GM23338 (cell line): ENCODE measurements around the gene SNX3. TPM values are rescaled to one million over a fixed set of nuclear protein-coding genes. Genes with fewer than 3 reads are reported as not detected.
A peak's percentile ranks its signal among the peaks of the same experiment; 100 is the strongest.

Source experiments
- ATAC-seq: fragments of 200-7000 bp; cut with Tn5 transposase; 3 replicates; pipeline ENCODE4 v1.9.1; 2020
- DNase-seq: peaks from one replicate; pipeline ENCODE4 v3.0.0-alpha.2; 2015; ENCODE audit warnings: low spot score
- H2AFZ ChIP-seq: fragments of 200-600 bp; sonication (generic); 2 replicates; pipeline ENCODE4 v1.8.0; 2016; ENCODE audit warnings: antibody characterized with exemption, mild to moderate bottlenecking, moderate library complexity
- H3F3A ChIP-seq: fragments of 200-600 bp; sonication (generic); replicated peaks from 2 replicates; pipeline ENCODE4 v1.8.0; 2017; ENCODE audit warnings: antibody characterized with exemption, mixed run types, low read depth
- H3K27ac ChIP-seq: fragments of 200-600 bp; sonication (generic); 2 replicates; pipeline ENCODE4 v1.6.1; 2016; ENCODE audit warnings: low read depth
- H3K27me3 ChIP-seq: fragments of 200-600 bp; sonication (generic); 2 replicates; pipeline ENCODE4 v1.8.0; 2016; ENCODE audit warnings: mild to moderate bottlenecking, mixed run types, moderate library complexity; ENCODE audit not compliant: insufficient read depth
- H3K36me3 ChIP-seq: fragments of 200-600 bp; sonication (generic); 2 replicates; pipeline ENCODE4 v1.8.0; 2016; ENCODE audit warnings: mild to moderate bottlenecking; ENCODE audit not compliant: insufficient read depth
- H3K4me1 ChIP-seq: fragments of 200-600 bp; sonication (generic); 2 replicates; pipeline ENCODE4 v1.8.0; 2016; ENCODE audit warnings: mild to moderate bottlenecking, moderate library complexity; ENCODE audit not compliant: insufficient read depth
- H3K4me2 ChIP-seq: fragments of 200-600 bp; sonication (generic); 2 replicates; pipeline ENCODE4 v1.7.1; 2017; ENCODE audit warnings: mixed run types
- H3K4me3 ChIP-seq: fragments of 200-600 bp; sonication (generic); 2 replicates; pipeline ENCODE4 v1.6.1; 2016; ENCODE audit warnings: mixed run types
- H3K79me2 ChIP-seq: fragments of 200-600 bp; sonication (generic); replicated peaks from 2 replicates; pipeline ENCODE4 v1.8.0; 2017; ENCODE audit warnings: mild to moderate bottlenecking; ENCODE audit not compliant: insufficient read depth
- H3K9me2 ChIP-seq: fragments of 200-600 bp; sonication (generic); 2 replicates; pipeline ENCODE4 v1.8.0; 2017; ENCODE audit not compliant: insufficient read depth
- H4K20me1 ChIP-seq: fragments of 200-600 bp; sonication (generic); replicated peaks from 2 replicates; pipeline ENCODE4 v1.8.0; 2017; ENCODE audit warnings: mild to moderate bottlenecking; ENCODE audit not compliant: insufficient read depth
- H3K27ac Mint-ChIP-seq: 2 replicates; pipeline ENCODE4 v1.8.0; 2020; ENCODE audit warnings: inconsistent platforms, mild to moderate bottlenecking, moderate library complexity, mixed read lengths
- H3K27me3 Mint-ChIP-seq: 3 replicates; pipeline ENCODE4 v1.8.0; 2022; ENCODE audit warnings: low read depth, mild to moderate bottlenecking, moderate library complexity, mixed read lengths, inconsistent platforms; ENCODE audit not compliant: insufficient read depth, poor library complexity
- H3K36me3 Mint-ChIP-seq: 3 replicates; pipeline ENCODE4 v1.8.0; 2021; ENCODE audit warnings: low read depth, mild to moderate bottlenecking, inconsistent platforms, moderate library complexity, mixed read lengths
- H3K4me1 Mint-ChIP-seq: 3 replicates; pipeline ENCODE4 v1.8.0; 2020; ENCODE audit warnings: mild to moderate bottlenecking, inconsistent platforms, mixed read lengths
- H3K4me3 Mint-ChIP-seq: 3 replicates; pipeline ENCODE4 v1.8.0; 2021; ENCODE audit warnings: moderate library complexity, mild to moderate bottlenecking, inconsistent platforms, mixed read lengths
- H3K9me3 Mint-ChIP-seq: 3 replicates; pipeline ENCODE4 v1.8.0; 2020; ENCODE audit warnings: moderate library complexity, mild to moderate bottlenecking, inconsistent platforms, mixed read lengths
- CREB1 ChIP-seq: fragments of 250-450 bp; sonication (Bioruptor Pico); IDR thresholded peaks from 2 replicates; pipeline ENCODE4 v1.5.0; 2020; ENCODE audit warnings: low read depth, mild to moderate bottlenecking, moderate library complexity
- EZH2 ChIP-seq: fragments of 200-600 bp; sonication (generic); IDR thresholded peaks from one replicate; pipeline ENCODE4 v1.8.0; 2017; ENCODE audit warnings: antibody characterized with exemption, mild to moderate bottlenecking, low read depth; ENCODE audit not compliant: unreplicated experiment
- EZH2phosphoT487 ChIP-seq: fragments of 200-600 bp; sonication (generic); IDR thresholded peaks from one replicate; pipeline ENCODE4 v1.8.1; 2018; ENCODE audit warnings: antibody characterized with exemption; ENCODE audit not compliant: unreplicated experiment
- JUNB ChIP-seq: IDR thresholded peaks from one replicate; pipeline ENCODE4 v1.6.1; 2016; ENCODE audit warnings: antibody characterized with exemption; ENCODE audit not compliant: unreplicated experiment
- NANOG ChIP-seq: IDR thresholded peaks from 2 replicates; pipeline ENCODE4 v1.6.1; 2016; ENCODE audit warnings: antibody characterized with exemption, borderline replicate concordance
- POLR2AphosphoS5 ChIP-seq: IDR thresholded peaks from 2 replicates; pipeline ENCODE4 v1.6.1; 2016; ENCODE audit warnings: antibody characterized with exemption, low read depth
- REST ChIP-seq: IDR thresholded peaks from one replicate; pipeline ENCODE4 v1.6.1; 2018; ENCODE audit warnings: antibody characterized with exemption; ENCODE audit not compliant: unreplicated experiment
- STAT1 ChIP-seq: IDR thresholded peaks from one replicate; pipeline ENCODE4 v1.6.1; 2016; ENCODE audit warnings: antibody characterized with exemption; ENCODE audit not compliant: unreplicated experiment
- ZNF114 ChIP-seq: fragments of 250-450 bp; sonication (Bioruptor Pico); IDR thresholded peaks from 2 replicates; pipeline ENCODE4 v1.5.0; 2020; ENCODE audit warnings: mild to moderate bottlenecking, moderate library complexity
- ZNF331 ChIP-seq: fragments of 250-450 bp; sonication (Bioruptor Pico); IDR thresholded peaks from 2 replicates; pipeline ENCODE4 v1.5.0; 2020; ENCODE audit warnings: low read depth, mild to moderate bottlenecking, moderate library complexity
- polyA plus RNA-seq: library from polyadenylated mRNA; unstranded; fragments of >200 nt; fragmentation: Nextera tagmentation; extraction: Ambion mirVana; gene quantifications from 2 replicates; pipeline ENCODE4 v1.2.1, GENCODE V29; 2016
- total RNA-seq: library from RNA; depleted of rRNA; stranded (reverse); fragments of >200 nt; shearing (Covaris generic); gene quantifications from 2 replicates; pipeline ENCODE4 v1.2.3, GENCODE V29; 2014
- TF ChIP-seq, protein P1 (sequence below): IDR thresholded peaks from 2 replicates; pipeline ENCODE4 v1.6.1; 2016; ENCODE audit warnings: antibody characterized with exemption
- TF ChIP-seq, protein P2 (sequence below), 2 experiments: fragments of 200-600 bp in 1 of 2; sonication (generic) in 1 of 2; conservative IDR thresholded peaks; 2 replicates each; pipeline versions ENCODE4 v1.5.1 to v1.6.1; 2016 to 2017; ENCODE audit warnings: antibody characterized with exemption in 2 of 2, low read depth in 2 of 2, mild to moderate bottlenecking in 2 of 2, moderate library complexity in 1 of 2

The SNX3 gene
- total and polyA plus RNA-seq, 2 experiments from 2014 or later, result 87.2 to 123 TPM

- TF ChIP-seq REST (no peak), CREB1 (no peak), ZNF114 (no peak), STAT1 (no peak), EZH2phosphoT487 (peak; percentile 42)
Observed at GRCh38 chr6:108175176-108175591, 85.7 kb downstream of the SNX3 start (continued).

DNA sequence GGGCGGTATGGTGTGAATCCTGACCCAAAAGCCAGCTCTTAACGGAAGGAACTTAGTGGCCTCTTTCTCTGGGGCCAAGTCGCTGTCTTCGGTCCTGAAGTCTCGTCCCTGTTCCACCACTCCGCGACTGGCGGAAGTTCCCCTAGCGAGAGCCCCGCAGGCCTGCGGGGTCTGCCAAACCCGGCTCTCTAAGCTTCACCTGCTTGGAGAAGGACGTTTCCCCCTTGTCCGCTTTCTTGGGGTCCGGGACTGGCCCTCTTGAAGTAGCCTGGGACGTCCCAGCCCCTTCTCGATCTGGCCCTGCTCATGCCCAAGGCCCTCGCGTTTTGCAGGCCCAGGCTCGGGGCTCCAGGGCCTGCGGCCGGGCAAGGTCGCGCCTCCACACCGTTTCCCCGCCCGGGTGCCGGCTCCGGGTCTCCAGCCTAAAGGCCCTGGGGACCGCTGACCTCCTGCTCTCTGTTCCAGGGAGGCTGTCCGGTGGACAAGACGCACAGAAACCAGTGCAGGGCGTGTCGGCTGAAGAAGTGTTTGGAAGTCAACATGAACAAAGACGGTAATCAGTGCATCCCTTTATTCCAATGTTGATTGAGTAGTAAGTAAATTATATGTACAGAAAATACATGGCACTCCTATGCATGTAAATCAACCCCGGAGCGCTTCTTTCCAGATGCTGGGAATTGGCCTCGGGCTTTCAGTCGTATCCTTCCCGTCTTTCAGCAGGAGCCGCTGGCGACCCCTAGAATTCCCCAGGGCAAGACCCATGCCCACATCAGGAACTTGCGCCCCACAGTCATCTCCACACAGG lies 86.3 kb downstream of the SNX3 start:
- Histone ChIP-seq H2AFZ (no peak overlapping the region), H3K4me1 (peaks cover 69% of the 10 kb centered on the region), H3F3A (peaks cover 49% of the 10 kb centered on the region), H3K27ac (no peak overlapping the region), H3K4me2 (peak overlapping the region; percentile 86), H4K20me1 (peaks cover 39% of the 10 kb centered on the region), H3K79me2 (no peaks in the 10 kb centered on the region), H3K4me3 (peak overlapping the region; percentile 53), H3K36me3 (no peaks in the 10 kb centered on the region), H3K27me3 (peaks cover 94% of the 10 kb centered on the region), H3K9me2 (no peaks in the 10 kb centered on the region)
- Mint-ChIP-seq H3K4me3 (peak overlapping the region; percentile 68), H3K27me3 (peaks cover 97% of the 10 kb centered on the region), H3K36me3 (no peaks in the 10 kb centered on the region), H3K9me3 (no peaks in the 10 kb centered on the region; the same call in 2 of the 3 replicates), H3K27ac (no peak overlapping the region), H3K4me1 (peaks cover 50% of the 10 kb centered on the region)
- ATAC-seq, result peak; percentile 44
- peak; percentile 91 for DNase-seq
- no peak for TF ChIP-seq STAT1
- TF ChIP-seq, protein P1, sequence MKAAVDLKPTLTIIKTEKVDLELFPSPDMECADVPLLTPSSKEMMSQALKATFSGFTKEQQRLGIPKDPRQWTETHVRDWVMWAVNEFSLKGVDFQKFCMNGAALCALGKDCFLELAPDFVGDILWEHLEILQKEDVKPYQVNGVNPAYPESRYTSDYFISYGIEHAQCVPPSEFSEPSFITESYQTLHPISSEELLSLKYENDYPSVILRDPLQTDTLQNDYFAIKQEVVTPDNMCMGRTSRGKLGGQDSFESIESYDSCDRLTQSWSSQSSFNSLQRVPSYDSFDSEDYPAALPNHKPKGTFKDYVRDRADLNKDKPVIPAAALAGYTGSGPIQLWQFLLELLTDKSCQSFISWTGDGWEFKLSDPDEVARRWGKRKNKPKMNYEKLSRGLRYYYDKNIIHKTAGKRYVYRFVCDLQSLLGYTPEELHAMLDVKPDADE, result no peak
- TF ChIP-seq, protein P2, sequence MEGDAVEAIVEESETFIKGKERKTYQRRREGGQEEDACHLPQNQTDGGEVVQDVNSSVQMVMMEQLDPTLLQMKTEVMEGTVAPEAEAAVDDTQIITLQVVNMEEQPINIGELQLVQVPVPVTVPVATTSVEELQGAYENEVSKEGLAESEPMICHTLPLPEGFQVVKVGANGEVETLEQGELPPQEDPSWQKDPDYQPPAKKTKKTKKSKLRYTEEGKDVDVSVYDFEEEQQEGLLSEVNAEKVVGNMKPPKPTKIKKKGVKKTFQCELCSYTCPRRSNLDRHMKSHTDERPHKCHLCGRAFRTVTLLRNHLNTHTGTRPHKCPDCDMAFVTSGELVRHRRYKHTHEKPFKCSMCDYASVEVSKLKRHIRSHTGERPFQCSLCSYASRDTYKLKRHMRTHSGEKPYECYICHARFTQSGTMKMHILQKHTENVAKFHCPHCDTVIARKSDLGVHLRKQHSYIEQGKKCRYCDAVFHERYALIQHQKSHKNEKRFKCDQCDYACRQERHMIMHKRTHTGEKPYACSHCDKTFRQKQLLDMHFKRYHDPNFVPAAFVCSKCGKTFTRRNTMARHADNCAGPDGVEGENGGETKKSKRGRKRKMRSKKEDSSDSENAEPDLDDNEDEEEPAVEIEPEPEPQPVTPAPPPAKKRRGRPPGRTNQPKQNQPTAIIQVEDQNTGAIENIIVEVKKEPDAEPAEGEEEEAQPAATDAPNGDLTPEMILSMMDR (conservative IDR thresholded peaks at IDR 0.05; ENCODE audit: low read depth in 2 of 2), result no peak
- TF ChIP-seq CREB1, result no peak
- no peak for TF ChIP-seq POLR2AphosphoS5
- TF ChIP-seq ZNF114, result no peak
- no peak for TF ChIP-seq JUNB
- TF ChIP-seq EZH2, result peak; percentile 61
- TF ChIP-seq EZH2phosphoT487, result peak; percentile 79
- TF ChIP-seq NANOG, result no peak
- peak; percentile 84 for TF ChIP-seq REST
- no peak for TF ChIP-seq ZNF331
